Subcutaneous abdominal adipose tissue (tissue), 5 donors: ENCODE data around the gene FLCN.

ENCODE experiments used
- H3K27ac ChIP-seq: one replicate; pipeline ENCODE4 v1.7.0; 2013; ENCODE audit warnings: low read depth, mild to moderate bottlenecking, inconsistent platforms, low read length, moderate library complexity
- H3K27me3 ChIP-seq, 5 donors: one replicate each; pipeline ENCODE4 v1.7.0; 2013; ENCODE audit warnings: low read length in 5 of 5, inconsistent platforms in 1 of 5; ENCODE audit not compliant: control insufficient read depth in 5 of 5, insufficient read depth in 4 of 5
- H3K36me3 ChIP-seq, 5 donors: one replicate each; pipeline ENCODE4 v1.7.0; 2013; ENCODE audit warnings: low read length in 5 of 5; ENCODE audit not compliant: control insufficient read depth in 5 of 5, insufficient read depth in 5 of 5
- H3K4me1 ChIP-seq, 5 donors: one replicate each; pipeline ENCODE4 v1.7.0; 2013; ENCODE audit warnings: low read length in 5 of 5, mild to moderate bottlenecking in 3 of 5, moderate library complexity in 1 of 5; ENCODE audit not compliant: control insufficient read depth in 5 of 5, insufficient read depth in 5 of 5
- H3K4me3 ChIP-seq, 5 donors: one replicate each; pipeline ENCODE4 v1.7.0; 2013; ENCODE audit warnings: low read length in 5 of 5, low read depth in 1 of 5
- H3K9ac ChIP-seq, 5 donors: one replicate each; pipeline ENCODE4 v1.7.0; 2013; ENCODE audit warnings: low read length in 5 of 5, mild to moderate bottlenecking in 4 of 5, moderate library complexity in 3 of 5
- H3K9me3 ChIP-seq, 5 donors: one replicate each; pipeline ENCODE4 v1.7.0; 2013; ENCODE audit warnings: low read length in 5 of 5; ENCODE audit not compliant: control insufficient read depth in 5 of 5
- donor health status: healthy.
- donor health status: healthy.
- donor health status: healthy.
- donor health status: healthy.
- donor health status: healthy.

FLCN gene

DNA sequence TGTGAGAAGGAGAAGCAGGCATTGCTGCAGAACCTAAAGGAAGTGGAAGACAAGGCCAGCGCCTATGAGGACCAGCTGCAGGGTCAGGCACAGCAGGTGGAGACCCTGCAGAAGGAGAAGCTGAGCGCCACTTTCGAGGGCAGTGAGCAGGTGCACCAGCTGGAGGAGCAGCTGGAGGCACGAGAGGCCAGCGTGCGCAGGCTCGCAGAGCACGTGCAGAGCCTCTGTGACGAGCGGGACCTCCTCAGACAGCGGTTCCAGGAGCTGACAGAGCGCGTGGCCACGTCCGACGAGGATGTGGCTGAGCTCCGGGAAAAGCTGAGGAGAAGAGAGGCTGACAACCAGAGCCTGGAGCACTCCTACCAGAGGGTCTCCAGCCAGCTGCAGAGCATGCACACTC, 72.3 kb downstream of the FLCN start:
- Histone ChIP-seq H3K9ac (no peak overlapping the region), H3K27ac (no peak overlapping the region)

GRCh38 chr17:17164156-17164555, 72.8 kb downstream of the FLCN start:
- Histone ChIP-seq H3K36me3 (peaks cover 3 to 100% (median 96%) of the 10 kb centered on the region in 5 donors), H3K27me3 (no peaks in the 10 kb centered on the region), H3K4me1 (no peaks in the 10 kb centered on the region), H3K4me3 (no peak overlapping the region), H3K9ac (no peak overlapping the region), H3K27ac (no peak overlapping the region), H3K9me3 (no peaks in the 10 kb centered on the region)

More for the DNA sequence above, 72.3 kb downstream of the FLCN start:
- Histone ChIP-seq H3K4me1 (no peaks in the 10 kb centered on the region), H3K27me3 (no peaks in the 10 kb centered on the region), H3K4me3 (no peak overlapping the region), H3K9me3 (no peaks in the 10 kb centered on the region), H3K36me3 (peaks cover 3 to 99% (median 94%) of the 10 kb centered on the region in 5 donors)
